GM12872 (cell line): ENCODE data around the gene USP34.

Source experiments
- CTCF ChIP-seq: IDR thresholded peaks from 3 replicates; pipeline ENCODE4 v1.5.1; 2011; ENCODE audit warnings: low read depth, mild to moderate bottlenecking, low read length, moderate library complexity; ENCODE audit not compliant: insufficient read depth

USP34 gene

GRCh38 chr2:61470965-61471904 lies at the start of gene USP34:
Gene USP34, minus strand, starts transcription at chr2:61471087. Its CDS starts 395 bp downstream, at chr2:61470692.
- no peak for TF ChIP-seq CTCF

GRCh38 chr2:61520261-61520660 lies 49.4 kb upstream of the USP34 start:
- no peak for TF ChIP-seq CTCF

GRCh38 chr2:61512768-61513398 lies 42.0 kb upstream of the USP34 start:
- no peak for TF ChIP-seq CTCF

- no peak for TF ChIP-seq CTCF
Measured at GRCh38 chr2:61510674-61511671, 40.1 kb upstream of the USP34 start.

GRCh38 chr2:61504949-61505348 lies 34.1 kb upstream of the USP34 start:
- no peak for TF ChIP-seq CTCF

GRCh38 chr2:61499060-61499459 lies 28.2 kb upstream of the USP34 start:
- no peak for TF ChIP-seq CTCF
